Liver (tissue), 3 donors: ENCODE data around the gene NDUFV3.

Experiments used
- FOXA1 ChIP-seq: IDR thresholded peaks from 2 replicates; pipeline ENCODE4 v1.6.1; 2016; ENCODE audit warnings: antibody characterized with exemption
- FOXA2 ChIP-seq: IDR thresholded peaks from 2 replicates; pipeline ENCODE4 v1.6.1; 2016; ENCODE audit warnings: antibody characterized with exemption
- GABPA ChIP-seq, 2 donors: IDR thresholded peaks in 1 of 2; conservative IDR thresholded peaks in 1 of 2; 2 replicates each; pipeline ENCODE4 v1.6.1; 2016; ENCODE audit warnings: antibody characterized with exemption in 2 of 2, mild to moderate bottlenecking in 1 of 2, moderate library complexity in 1 of 2
- HNF4A ChIP-seq, 2 donors: conservative IDR thresholded peaks; 2 replicates each; pipeline ENCODE4 v1.6.1; 2016; ENCODE audit warnings: antibody characterized with exemption in 2 of 2, mild to moderate bottlenecking in 2 of 2
- HNF4G ChIP-seq: IDR thresholded peaks from 2 replicates; pipeline ENCODE4 v1.6.1; 2016; ENCODE audit warnings: antibody characterized with exemption
- NR2F2 ChIP-seq: IDR thresholded peaks from 2 replicates; pipeline ENCODE4 v1.6.1; 2016; ENCODE audit warnings: antibody characterized with exemption
- RAD21 ChIP-seq, 2 donors: IDR thresholded peaks; 2 replicates each; pipeline ENCODE4 v1.6.1; 2016; ENCODE audit warnings: antibody characterized with exemption in 2 of 2, mild to moderate bottlenecking in 2 of 2
- TAF1 ChIP-seq: conservative IDR thresholded peaks from 2 replicates; pipeline ENCODE4 v1.6.1; 2016; ENCODE audit warnings: antibody characterized with exemption, mild to moderate bottlenecking
- YY1 ChIP-seq: IDR thresholded peaks from 2 replicates; pipeline ENCODE4 v1.6.1; 2016; ENCODE audit warnings: antibody characterized with exemption, mild to moderate bottlenecking
- TF ChIP-seq, protein P1 (sequence below): fragments of 150-350 bp; IDR thresholded peaks from 2 replicates; pipeline ENCODE4 v1.5.1; 2017; ENCODE audit warnings: improper control_type of control experiment, low read depth, low read length; ENCODE audit not compliant: missing input control
- TF ChIP-seq, protein P2 (sequence below): IDR thresholded peaks from 2 replicates; pipeline ENCODE4 v1.6.1; 2016; ENCODE audit warnings: antibody characterized with exemption, mild to moderate bottlenecking
- TF ChIP-seq, protein P3 (sequence below): IDR thresholded peaks from 2 replicates; pipeline ENCODE4 v1.6.1; 2016; ENCODE audit warnings: antibody characterized with exemption
- TF ChIP-seq, protein P4 (sequence below): IDR thresholded peaks from 2 replicates; pipeline ENCODE4 v1.6.1; 2016; ENCODE audit warnings: antibody characterized with exemption
- donor health status: healthy.
- donor health status: healthy.

DNA sequence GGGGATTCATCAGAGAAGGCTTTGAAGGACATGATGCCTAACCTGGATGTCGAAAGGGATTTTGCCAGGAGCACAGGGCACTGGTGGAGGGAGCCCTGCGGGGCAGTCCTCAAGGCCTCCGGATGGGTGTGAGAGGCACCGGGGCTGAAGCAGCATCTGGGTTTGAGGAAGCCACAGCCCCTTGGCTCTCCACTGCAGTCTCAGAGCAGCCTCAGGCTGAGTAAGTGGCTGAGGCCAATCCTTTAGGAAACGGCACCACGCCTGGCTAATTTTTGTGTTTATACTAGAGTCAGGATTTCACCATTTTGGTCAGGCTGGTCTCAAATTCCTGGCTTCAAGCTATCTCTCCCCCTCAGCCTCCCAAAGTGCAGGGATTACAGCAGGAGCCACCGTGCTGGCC lies 20.4 kb downstream of the NDUFV3 start:
- TF ChIP-seq, protein P1, sequence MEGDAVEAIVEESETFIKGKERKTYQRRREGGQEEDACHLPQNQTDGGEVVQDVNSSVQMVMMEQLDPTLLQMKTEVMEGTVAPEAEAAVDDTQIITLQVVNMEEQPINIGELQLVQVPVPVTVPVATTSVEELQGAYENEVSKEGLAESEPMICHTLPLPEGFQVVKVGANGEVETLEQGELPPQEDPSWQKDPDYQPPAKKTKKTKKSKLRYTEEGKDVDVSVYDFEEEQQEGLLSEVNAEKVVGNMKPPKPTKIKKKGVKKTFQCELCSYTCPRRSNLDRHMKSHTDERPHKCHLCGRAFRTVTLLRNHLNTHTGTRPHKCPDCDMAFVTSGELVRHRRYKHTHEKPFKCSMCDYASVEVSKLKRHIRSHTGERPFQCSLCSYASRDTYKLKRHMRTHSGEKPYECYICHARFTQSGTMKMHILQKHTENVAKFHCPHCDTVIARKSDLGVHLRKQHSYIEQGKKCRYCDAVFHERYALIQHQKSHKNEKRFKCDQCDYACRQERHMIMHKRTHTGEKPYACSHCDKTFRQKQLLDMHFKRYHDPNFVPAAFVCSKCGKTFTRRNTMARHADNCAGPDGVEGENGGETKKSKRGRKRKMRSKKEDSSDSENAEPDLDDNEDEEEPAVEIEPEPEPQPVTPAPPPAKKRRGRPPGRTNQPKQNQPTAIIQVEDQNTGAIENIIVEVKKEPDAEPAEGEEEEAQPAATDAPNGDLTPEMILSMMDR, result no peak
- TF ChIP-seq RAD21 (IDR thresholded peaks at IDR 0.05) (no peak), HNF4G (no peak), FOXA2 (no peak), GABPA (IDR thresholded peaks at IDR 0.05 in 1 of 2, conservative IDR thresholded peaks at IDR 0.05 in 1 of 2) (no peak), YY1 (no peak), FOXA1 (no peak), HNF4A (conservative IDR thresholded peaks at IDR 0.05) (no peak), TAF1 (no peak), NR2F2 (no peak)
- TF ChIP-seq, protein P2, sequence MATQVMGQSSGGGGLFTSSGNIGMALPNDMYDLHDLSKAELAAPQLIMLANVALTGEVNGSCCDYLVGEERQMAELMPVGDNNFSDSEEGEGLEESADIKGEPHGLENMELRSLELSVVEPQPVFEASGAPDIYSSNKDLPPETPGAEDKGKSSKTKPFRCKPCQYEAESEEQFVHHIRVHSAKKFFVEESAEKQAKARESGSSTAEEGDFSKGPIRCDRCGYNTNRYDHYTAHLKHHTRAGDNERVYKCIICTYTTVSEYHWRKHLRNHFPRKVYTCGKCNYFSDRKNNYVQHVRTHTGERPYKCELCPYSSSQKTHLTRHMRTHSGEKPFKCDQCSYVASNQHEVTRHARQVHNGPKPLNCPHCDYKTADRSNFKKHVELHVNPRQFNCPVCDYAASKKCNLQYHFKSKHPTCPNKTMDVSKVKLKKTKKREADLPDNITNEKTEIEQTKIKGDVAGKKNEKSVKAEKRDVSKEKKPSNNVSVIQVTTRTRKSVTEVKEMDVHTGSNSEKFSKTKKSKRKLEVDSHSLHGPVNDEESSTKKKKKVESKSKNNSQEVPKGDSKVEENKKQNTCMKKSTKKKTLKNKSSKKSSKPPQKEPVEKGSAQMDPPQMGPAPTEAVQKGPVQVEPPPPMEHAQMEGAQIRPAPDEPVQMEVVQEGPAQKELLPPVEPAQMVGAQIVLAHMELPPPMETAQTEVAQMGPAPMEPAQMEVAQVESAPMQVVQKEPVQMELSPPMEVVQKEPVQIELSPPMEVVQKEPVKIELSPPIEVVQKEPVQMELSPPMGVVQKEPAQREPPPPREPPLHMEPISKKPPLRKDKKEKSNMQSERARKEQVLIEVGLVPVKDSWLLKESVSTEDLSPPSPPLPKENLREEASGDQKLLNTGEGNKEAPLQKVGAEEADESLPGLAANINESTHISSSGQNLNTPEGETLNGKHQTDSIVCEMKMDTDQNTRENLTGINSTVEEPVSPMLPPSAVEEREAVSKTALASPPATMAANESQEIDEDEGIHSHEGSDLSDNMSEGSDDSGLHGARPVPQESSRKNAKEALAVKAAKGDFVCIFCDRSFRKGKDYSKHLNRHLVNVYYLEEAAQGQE, result no peak
- TF ChIP-seq, protein P3, sequence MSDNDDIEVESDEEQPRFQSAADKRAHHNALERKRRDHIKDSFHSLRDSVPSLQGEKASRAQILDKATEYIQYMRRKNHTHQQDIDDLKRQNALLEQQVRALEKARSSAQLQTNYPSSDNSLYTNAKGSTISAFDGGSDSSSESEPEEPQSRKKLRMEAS, result no peak
- TF ChIP-seq, protein P4, sequence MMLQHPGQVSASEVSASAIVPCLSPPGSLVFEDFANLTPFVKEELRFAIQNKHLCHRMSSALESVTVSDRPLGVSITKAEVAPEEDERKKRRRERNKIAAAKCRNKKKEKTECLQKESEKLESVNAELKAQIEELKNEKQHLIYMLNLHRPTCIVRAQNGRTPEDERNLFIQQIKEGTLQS, result no peak
